Mucosa of descending colon (tissue), 3 donors: ENCODE data around the gene CHCHD10. TPM values are rescaled to one million over a fixed set of nuclear protein-coding genes. Genes with fewer than 3 reads are reported as not detected.
A peak's percentile ranks its signal among the peaks of the same experiment; 100 is the strongest.

Source experiments
- ATAC-seq: fragments of 200-7000 bp; cut with Tn5 transposase; one replicate; pipeline ENCODE4 v1.9.1; 2020; ENCODE audit warnings: mild to moderate bottlenecking, moderate library complexity
- DNase-seq, 3 donors: peaks; one replicate each; pipeline ENCODE4 v3.0.0-alpha.2; 2020
- H3K36me3 ChIP-seq: fragments of 200-600 bp; one replicate; pipeline ENCODE4 v1.8.0; 2021; ENCODE audit warnings: low read depth, mild to moderate bottlenecking
- H3K4me1 ChIP-seq: fragments of 200-600 bp; one replicate; pipeline ENCODE4 v1.8.0; 2021; ENCODE audit warnings: low read depth, mild to moderate bottlenecking
- H3K4me3 ChIP-seq: fragments of 200-600 bp; one replicate; pipeline ENCODE4 v1.8.0; 2021; ENCODE audit warnings: mild to moderate bottlenecking
- H3K9me3 ChIP-seq: fragments of 200-600 bp; one replicate; pipeline ENCODE4 v1.8.0; 2021; ENCODE audit warnings: mild to moderate bottlenecking
- intact Hi-C, 2 donors: fragments of 100-400 bp; cut with DNase I in 1 of 2; cut with micrococcal nuclease in 1 of 2; formaldehyde crosslinking; loops; one replicate each; pipeline versions ENCODE4 v1.11.0 to v1.11.1; 2022; cut with DNase I, micrococcal nuclease
- total RNA-seq, 3 donors: library from RNA; stranded (reverse); fragmentation: NEBNext Ultra II Directional in 2 of 3; extraction: Animal tissue kit (Norgen Biotek cat#: 25700) in 2 of 3; gene quantifications; one replicate each; pipeline versions ENCODE4 v1.2.1 to v1.2.4, GENCODE V29; 2021 to 2023
- TF ChIP-seq, protein P1 (sequence below): fragments of 200-600 bp; IDR thresholded peaks from one replicate; pipeline ENCODE4 v1.8.0; 2022; ENCODE audit warnings: antibody characterized with exemption, mild to moderate bottlenecking
- donor health status: DM: no; HTN: no; CAD: no; lungs with moderate emphysema.
- donor health status: DM: no; HTN: no; CAD: no.
- donor health status: DM: no; HTN: yes; CAD: no.

CHCHD10 gene
- total RNA-seq, 3 donors from 2014 or later = 279 to 464 (median 462) TPM

DNA sequence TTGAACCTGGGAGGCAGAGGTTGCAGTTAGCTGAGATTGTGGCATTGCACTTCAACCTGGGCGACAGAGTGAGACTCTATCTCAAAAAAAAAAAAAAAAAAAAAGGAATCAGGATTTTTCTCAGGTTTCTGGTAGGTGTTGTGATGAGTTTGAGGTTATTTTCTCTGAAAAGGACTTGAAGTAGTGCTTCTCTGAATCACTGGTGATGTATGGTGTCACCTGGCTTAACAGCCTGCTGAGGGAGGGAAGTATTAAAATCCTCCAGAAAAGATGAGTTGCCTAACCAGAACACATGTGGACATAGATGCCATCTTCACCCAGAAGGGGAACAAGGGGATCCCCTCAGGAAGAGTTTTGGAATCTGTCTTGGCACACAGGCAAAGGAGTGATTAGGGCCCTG lies 39.1 kb upstream of the CHCHD10 start:
- H3K36me3 ChIP-seq = peaks cover 3% of the 10 kb centered on the region

DNA sequence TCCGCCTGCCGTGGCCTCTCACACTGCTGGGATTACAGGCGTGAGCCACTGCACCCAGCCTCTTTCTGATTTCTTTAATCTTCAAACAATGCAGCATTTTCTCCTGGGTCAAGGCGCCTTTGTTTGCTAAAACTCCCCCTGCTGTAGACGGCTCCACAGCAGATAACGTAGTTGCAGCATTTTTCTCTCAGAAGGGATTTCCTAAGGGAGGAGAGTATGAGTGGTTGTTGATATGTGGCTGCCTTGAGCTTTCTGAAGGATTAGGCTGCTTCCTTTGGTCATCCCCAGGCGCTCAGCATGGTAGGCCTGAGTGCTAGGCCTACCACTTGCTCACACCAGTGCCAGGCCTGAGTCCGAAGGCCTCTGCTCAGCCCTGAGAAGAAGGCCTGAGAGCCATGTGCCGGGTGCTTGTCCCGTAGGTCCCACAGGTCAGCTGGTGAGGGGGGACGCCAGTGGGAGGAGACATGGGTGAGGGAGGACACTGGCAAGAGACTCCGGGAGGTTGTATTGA lies 37.1 kb upstream of the CHCHD10 start:
- Histone ChIP-seq H3K9me3 (no peaks in the 10 kb centered on the region), H3K4me3 (no peak overlapping the region), H3K4me1 (no peaks in the 10 kb centered on the region), H3K36me3 (peaks cover 3% of the 10 kb centered on the region)
- peak in 1 of 3 donors; percentile 25 for DNase-seq
- intact Hi-C loops = no loop called here
- TF ChIP-seq, protein P1, sequence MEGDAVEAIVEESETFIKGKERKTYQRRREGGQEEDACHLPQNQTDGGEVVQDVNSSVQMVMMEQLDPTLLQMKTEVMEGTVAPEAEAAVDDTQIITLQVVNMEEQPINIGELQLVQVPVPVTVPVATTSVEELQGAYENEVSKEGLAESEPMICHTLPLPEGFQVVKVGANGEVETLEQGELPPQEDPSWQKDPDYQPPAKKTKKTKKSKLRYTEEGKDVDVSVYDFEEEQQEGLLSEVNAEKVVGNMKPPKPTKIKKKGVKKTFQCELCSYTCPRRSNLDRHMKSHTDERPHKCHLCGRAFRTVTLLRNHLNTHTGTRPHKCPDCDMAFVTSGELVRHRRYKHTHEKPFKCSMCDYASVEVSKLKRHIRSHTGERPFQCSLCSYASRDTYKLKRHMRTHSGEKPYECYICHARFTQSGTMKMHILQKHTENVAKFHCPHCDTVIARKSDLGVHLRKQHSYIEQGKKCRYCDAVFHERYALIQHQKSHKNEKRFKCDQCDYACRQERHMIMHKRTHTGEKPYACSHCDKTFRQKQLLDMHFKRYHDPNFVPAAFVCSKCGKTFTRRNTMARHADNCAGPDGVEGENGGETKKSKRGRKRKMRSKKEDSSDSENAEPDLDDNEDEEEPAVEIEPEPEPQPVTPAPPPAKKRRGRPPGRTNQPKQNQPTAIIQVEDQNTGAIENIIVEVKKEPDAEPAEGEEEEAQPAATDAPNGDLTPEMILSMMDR = no peak
- no peak for ATAC-seq

More for the DNA sequence above, 39.1 kb upstream of the CHCHD10 start:
- intact Hi-C loops = no loop called here
- Histone ChIP-seq H3K9me3 (no peaks in the 10 kb centered on the region), H3K4me1 (no peaks in the 10 kb centered on the region), H3K4me3 (no peak overlapping the region)
- TF ChIP-seq, protein P1 = no peak
- DNase-seq (no peak), ATAC-seq (no peak)

DNA sequence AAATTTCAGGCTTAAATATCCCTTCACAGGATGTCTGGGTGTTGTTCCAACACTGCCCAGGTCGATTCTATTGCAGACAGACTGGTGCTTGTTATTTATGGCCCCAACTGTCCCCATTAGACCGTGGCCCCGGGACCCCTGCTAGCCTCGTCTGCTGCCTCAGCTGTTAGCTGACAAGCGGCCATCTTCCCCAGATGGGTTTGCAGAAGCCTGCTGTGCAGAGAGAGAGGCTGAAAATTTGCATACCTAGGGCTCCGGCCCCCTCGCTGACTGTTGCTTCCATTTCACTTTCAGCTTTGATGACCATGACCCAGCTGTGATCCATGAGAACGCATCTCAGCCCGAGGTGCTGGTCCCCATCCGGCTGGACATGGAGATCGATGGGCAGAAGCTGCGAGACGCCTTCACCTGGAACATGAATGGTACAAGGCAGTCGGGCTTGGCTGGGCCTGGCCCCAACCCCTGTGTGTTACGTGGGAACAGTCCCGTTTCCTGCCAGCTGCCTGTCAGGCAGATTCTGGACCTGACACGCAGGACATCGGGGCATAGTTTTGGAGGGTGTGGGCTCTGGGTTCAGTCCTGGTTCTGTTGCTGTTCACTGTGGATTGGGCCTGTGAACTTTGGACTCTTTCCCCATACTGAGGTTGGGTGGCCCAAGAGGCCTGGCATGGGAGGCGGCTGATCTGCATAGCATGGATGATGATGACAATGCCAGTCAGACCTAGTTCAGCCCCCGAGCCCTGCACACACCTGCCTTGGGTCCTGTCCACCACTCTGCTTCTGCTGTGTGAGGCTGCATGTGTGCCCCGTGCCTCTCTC lies 35.4 kb upstream of the CHCHD10 start:
- Histone ChIP-seq H3K4me3 (no peak overlapping the region), H3K9me3 (no peaks in the 10 kb centered on the region), H3K36me3 (peaks cover 6% of the 10 kb centered on the region), H3K4me1 (no peaks in the 10 kb centered on the region)
- peak; percentile 30 for ATAC-seq
- DNase-seq = peak in 1 of 3 donors; percentile 50
- TF ChIP-seq, protein P1 = no peak
- intact Hi-C loops = no loop called here

DNA sequence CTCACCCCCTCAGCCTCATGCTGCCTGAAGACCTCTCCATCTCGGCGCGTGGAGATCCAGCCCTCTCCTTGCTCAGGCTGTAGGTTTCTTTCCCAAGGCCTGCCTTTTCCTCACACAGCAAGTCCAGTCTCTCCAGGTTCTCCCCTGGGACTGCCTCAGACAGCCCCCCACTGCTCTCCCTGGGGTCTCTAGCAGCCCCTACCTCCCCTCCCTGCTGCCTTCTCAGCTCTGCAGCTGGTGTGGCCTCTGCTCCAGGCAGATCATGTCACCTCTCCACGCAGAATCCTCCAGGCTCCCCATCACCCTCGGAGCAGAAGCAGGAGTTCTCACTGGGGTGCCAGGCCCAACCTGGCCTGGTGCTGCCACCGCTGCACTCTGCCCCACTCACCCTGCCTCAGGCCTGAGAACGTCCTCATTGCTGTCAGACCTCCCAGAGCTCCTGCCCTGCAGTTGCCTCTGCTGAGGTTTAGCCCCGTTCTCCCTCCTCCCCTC lies 34.2 kb upstream of the CHCHD10 start:
- Histone ChIP-seq H3K4me1 (no peaks in the 10 kb centered on the region), H3K36me3 (peaks cover 6% of the 10 kb centered on the region), H3K4me3 (no peak overlapping the region), H3K9me3 (no peaks in the 10 kb centered on the region)
- TF ChIP-seq, protein P1 = no peak
- DNase-seq (peak in 1 of 3 donors; percentile 33), ATAC-seq (no peak)
- intact Hi-C loops = no loop called here

DNA sequence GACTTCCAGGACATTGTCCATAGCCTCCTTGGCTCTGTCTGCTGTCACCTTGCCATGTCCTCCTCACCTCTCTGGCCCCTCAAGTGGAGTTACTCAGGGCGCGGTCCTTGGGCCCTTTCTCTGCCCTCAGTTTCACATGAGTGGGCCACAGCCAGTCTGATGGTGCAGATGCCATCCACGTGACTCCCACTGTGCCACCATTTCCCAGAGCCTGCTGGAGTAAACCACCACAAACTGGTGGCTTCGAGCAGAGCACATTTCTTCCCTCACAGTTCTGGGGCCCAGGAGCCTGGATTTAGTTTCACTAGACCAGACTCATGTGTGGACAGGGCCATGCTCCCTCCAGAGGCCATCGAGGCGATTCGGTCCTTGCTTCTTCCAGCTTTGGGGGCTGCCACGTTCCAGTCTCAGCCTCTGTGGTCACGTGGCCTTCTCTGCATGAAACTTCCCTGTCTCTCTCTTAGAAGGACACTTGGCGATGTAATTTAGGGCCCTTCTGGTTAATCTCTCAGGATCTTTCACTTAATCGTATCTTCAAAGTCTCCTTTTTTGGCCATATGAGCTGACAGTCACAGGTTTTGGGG lies 33.6 kb upstream of the CHCHD10 start:
- DNase-seq (peak in 1 of 3 donors; percentile 38), ATAC-seq (no peak)
- H3K9me3 ChIP-seq = no peaks in the 10 kb centered on the region
- intact Hi-C loops = no loop called here
- TF ChIP-seq, protein P1 = no peak
- no peaks in the 10 kb centered on the region for H3K4me1 ChIP-seq
- no peak overlapping the region for H3K4me3 ChIP-seq
- H3K36me3 ChIP-seq = peaks cover 10% of the 10 kb centered on the region
